Measurements from ENCODE around the gene UBA6. TPM values are rescaled to one million over a fixed set of nuclear protein-coding genes. Genes with fewer than 3 reads are reported as not detected.

The UBA6 gene
- total and polyA plus RNA-seq, 9 of the 15 experiments (the other 6 are each of a cell fraction or from before 2014, with no cell fraction given) = 22.9 to 139 (median 94.6) TPM

DNA sequence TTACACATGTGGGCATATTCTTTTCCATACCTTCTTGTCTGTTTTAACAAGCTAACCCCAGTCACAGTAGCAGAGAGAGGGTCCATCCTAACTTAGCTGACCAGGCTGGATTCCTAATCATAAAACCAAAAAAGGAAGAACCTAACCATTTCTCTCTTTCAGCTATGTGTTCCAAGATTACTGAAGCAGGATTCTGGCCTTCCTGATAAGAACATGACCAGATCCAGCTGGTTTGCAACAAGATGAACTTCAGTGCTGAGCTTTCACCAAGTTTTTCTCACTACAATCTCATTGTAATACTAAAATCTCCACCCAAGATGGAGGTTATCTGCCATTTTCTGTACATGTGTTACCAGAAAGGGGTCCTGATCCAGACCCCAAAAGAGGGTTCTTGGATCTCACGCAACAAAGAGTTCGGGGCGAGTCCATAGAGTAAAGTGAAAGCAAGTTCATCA is 20.4 kb upstream of the UBA6 start (continued):
- TF ChIP-seq NCOA1 (IDR thresholded peaks at IDR 0.05; ENCODE audit: low read depth) (no peak), DIDO1 (tag; IDR thresholded peaks at IDR 0.05; ENCODE audit: low read depth) (no peak), ZNF57 (CRISPR knock-in tag; IDR thresholded peaks at IDR 0.05) (no peak), CTBP1 (IDR thresholded peaks at IDR 0.05; ENCODE audit: borderline replicate concordance) (0 out of 2 replicates have a peak, but pooled peaks have one; percentile 1), SNIP1 (IDR thresholded peaks at IDR 0.05; ENCODE audit: low read depth) (no peak), GABPB1 (CRISPR knock-in tag; IDR thresholded peaks at IDR 0.05) (no peak; the same call in 1 of the 2 replicates), SMARCB1 (IDR thresholded peaks at IDR 0.05; ENCODE audit: insufficient read length, low read depth) (no peak), ZSCAN32 (CRISPR knock-in tag; IDR thresholded peaks at IDR 0.05) (no peak)
- TF ChIP-seq, protein P1, sequence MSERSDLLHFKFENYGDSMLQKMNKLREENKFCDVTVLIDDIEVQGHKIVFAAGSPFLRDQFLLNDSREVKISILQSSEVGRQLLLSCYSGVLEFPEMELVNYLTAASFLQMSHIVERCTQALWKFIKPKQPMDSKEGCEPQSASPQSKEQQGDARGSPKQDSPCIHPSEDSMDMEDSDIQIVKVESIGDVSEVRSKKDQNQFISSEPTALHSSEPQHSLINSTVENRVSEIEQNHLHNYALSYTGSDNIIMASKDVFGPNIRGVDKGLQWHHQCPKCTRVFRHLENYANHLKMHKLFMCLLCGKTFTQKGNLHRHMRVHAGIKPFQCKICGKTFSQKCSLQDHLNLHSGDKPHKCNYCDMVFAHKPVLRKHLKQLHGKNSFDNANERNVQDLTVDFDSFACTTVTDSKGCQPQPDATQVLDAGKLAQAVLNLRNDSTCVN (CRISPR knock-in tag; IDR thresholded peaks at IDR 0.05) = no peak
- TF ChIP-seq, protein P2, sequence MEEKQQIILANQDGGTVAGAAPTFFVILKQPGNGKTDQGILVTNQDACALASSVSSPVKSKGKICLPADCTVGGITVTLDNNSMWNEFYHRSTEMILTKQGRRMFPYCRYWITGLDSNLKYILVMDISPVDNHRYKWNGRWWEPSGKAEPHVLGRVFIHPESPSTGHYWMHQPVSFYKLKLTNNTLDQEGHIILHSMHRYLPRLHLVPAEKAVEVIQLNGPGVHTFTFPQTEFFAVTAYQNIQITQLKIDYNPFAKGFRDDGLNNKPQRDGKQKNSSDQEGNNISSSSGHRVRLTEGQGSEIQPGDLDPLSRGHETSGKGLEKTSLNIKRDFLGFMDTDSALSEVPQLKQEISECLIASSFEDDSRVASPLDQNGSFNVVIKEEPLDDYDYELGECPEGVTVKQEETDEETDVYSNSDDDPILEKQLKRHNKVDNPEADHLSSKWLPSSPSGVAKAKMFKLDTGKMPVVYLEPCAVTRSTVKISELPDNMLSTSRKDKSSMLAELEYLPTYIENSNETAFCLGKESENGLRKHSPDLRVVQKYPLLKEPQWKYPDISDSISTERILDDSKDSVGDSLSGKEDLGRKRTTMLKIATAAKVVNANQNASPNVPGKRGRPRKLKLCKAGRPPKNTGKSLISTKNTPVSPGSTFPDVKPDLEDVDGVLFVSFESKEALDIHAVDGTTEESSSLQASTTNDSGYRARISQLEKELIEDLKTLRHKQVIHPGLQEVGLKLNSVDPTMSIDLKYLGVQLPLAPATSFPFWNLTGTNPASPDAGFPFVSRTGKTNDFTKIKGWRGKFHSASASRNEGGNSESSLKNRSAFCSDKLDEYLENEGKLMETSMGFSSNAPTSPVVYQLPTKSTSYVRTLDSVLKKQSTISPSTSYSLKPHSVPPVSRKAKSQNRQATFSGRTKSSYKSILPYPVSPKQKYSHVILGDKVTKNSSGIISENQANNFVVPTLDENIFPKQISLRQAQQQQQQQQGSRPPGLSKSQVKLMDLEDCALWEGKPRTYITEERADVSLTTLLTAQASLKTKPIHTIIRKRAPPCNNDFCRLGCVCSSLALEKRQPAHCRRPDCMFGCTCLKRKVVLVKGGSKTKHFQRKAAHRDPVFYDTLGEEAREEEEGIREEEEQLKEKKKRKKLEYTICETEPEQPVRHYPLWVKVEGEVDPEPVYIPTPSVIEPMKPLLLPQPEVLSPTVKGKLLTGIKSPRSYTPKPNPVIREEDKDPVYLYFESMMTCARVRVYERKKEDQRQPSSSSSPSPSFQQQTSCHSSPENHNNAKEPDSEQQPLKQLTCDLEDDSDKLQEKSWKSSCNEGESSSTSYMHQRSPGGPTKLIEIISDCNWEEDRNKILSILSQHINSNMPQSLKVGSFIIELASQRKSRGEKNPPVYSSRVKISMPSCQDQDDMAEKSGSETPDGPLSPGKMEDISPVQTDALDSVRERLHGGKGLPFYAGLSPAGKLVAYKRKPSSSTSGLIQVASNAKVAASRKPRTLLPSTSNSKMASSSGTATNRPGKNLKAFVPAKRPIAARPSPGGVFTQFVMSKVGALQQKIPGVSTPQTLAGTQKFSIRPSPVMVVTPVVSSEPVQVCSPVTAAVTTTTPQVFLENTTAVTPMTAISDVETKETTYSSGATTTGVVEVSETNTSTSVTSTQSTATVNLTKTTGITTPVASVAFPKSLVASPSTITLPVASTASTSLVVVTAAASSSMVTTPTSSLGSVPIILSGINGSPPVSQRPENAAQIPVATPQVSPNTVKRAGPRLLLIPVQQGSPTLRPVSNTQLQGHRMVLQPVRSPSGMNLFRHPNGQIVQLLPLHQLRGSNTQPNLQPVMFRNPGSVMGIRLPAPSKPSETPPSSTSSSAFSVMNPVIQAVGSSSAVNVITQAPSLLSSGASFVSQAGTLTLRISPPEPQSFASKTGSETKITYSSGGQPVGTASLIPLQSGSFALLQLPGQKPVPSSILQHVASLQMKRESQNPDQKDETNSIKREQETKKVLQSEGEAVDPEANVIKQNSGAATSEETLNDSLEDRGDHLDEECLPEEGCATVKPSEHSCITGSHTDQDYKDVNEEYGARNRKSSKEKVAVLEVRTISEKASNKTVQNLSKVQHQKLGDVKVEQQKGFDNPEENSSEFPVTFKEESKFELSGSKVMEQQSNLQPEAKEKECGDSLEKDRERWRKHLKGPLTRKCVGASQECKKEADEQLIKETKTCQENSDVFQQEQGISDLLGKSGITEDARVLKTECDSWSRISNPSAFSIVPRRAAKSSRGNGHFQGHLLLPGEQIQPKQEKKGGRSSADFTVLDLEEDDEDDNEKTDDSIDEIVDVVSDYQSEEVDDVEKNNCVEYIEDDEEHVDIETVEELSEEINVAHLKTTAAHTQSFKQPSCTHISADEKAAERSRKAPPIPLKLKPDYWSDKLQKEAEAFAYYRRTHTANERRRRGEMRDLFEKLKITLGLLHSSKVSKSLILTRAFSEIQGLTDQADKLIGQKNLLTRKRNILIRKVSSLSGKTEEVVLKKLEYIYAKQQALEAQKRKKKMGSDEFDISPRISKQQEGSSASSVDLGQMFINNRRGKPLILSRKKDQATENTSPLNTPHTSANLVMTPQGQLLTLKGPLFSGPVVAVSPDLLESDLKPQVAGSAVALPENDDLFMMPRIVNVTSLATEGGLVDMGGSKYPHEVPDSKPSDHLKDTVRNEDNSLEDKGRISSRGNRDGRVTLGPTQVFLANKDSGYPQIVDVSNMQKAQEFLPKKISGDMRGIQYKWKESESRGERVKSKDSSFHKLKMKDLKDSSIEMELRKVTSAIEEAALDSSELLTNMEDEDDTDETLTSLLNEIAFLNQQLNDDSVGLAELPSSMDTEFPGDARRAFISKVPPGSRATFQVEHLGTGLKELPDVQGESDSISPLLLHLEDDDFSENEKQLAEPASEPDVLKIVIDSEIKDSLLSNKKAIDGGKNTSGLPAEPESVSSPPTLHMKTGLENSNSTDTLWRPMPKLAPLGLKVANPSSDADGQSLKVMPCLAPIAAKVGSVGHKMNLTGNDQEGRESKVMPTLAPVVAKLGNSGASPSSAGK (IDR thresholded peaks at IDR 0.05) = no peak
- TF ChIP-seq, protein P3, sequence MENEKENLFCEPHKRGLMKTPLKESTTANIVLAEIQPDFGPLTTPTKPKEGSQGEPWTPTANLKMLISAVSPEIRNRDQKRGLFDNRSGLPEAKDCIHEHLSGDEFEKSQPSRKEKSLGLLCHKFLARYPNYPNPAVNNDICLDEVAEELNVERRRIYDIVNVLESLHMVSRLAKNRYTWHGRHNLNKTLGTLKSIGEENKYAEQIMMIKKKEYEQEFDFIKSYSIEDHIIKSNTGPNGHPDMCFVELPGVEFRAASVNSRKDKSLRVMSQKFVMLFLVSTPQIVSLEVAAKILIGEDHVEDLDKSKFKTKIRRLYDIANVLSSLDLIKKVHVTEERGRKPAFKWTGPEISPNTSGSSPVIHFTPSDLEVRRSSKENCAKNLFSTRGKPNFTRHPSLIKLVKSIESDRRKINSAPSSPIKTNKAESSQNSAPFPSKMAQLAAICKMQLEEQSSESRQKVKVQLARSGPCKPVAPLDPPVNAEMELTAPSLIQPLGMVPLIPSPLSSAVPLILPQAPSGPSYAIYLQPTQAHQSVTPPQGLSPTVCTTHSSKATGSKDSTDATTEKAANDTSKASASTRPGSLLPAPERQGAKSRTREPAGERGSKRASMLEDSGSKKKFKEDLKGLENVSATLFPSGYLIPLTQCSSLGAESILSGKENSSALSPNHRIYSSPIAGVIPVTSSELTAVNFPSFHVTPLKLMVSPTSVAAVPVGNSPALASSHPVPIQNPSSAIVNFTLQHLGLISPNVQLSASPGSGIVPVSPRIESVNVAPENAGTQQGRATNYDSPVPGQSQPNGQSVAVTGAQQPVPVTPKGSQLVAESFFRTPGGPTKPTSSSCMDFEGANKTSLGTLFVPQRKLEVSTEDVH (IDR thresholded peaks at IDR 0.05; ENCODE audit: low read depth, partially characterized antibody) = no peak
- TF ChIP-seq, protein P4, sequence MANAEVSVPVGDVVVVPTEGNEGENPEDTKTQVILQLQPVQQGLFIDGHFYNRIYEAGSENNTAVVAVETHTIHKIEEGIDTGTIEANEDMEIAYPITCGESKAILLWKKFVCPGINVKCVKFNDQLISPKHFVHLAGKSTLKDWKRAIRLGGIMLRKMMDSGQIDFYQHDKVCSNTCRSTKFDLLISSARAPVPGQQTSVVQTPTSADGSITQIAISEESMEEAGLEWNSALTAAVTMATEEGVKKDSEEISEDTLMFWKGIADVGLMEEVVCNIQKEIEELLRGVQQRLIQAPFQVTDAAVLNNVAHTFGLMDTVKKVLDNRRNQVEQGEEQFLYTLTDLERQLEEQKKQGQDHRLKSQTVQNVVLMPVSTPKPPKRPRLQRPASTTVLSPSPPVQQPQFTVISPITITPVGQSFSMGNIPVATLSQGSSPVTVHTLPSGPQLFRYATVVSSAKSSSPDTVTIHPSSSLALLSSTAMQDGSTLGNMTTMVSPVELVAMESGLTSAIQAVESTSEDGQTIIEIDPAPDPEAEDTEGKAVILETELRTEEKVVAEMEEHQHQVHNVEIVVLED (CRISPR knock-in tag; IDR thresholded peaks at IDR 0.05) = no peak

Data from K562 (cell line).